Sigmoid colon (tissue), 7 donors: ENCODE data around the gene CHMP2A. TPM values are rescaled to one million over a fixed set of nuclear protein-coding genes. Genes with fewer than 3 reads are reported as not detected.

Experiments used
- DNase-seq: peaks from one replicate; pipeline ENCODE4 v3.0.0-alpha.2; 2019
- H3K27ac ChIP-seq, 4 donors: fragments of 200-600 bp; sonication (generic); one replicate each; pipeline ENCODE4 v1.5.1; 2016 to 2019; ENCODE audit warnings: mild to moderate bottlenecking in 1 of 4
- H3K27me3 ChIP-seq, 3 donors: fragments of 200-600 bp; sonication (generic); one replicate each; pipeline ENCODE4 v1.5.1; 2019; ENCODE audit warnings: mild to moderate bottlenecking in 1 of 3
- H3K36me3 ChIP-seq, 4 donors: fragments of 200-600 bp; sonication (generic); one replicate each; pipeline ENCODE4 v1.5.1; 2016 to 2019
- H3K4me1 ChIP-seq, 4 donors: fragments of 200-600 bp; sonication (generic); one replicate each; pipeline ENCODE4 v1.5.1; 2017 to 2019
- H3K4me3 ChIP-seq, 4 donors: fragments of 200-600 bp; sonication (generic); one replicate each; pipeline ENCODE4 v1.5.1; 2017 to 2019; ENCODE audit warnings: mild to moderate bottlenecking in 2 of 4, moderate library complexity in 1 of 4
- H3K9me3 ChIP-seq, 4 donors: fragments of 200-600 bp in 3 of 4; sonication (generic) in 3 of 4; one replicate each; pipeline versions ENCODE4 v1.5.1 to v1.6.1; 2013 to 2019
- CTCF ChIP-seq, 4 experiments: fragments of 450-650 bp in 3 of 4; fragments of 200-600 bp in 1 of 4; IDR thresholded peaks; one replicate each; pipeline ENCODE4 v1.5.1; 2016 to 2019; ENCODE audit warnings: antibody characterized with exemption in 4 of 4, mild to moderate bottlenecking in 3 of 4, moderate library complexity in 2 of 4
- EP300 ChIP-seq, 4 donors: sonication (generic); formaldehyde crosslinking; IDR thresholded peaks; one replicate each; pipeline ENCODE4 v1.6.1; 2017; ENCODE audit warnings: antibody characterized with exemption in 4 of 4
- POLR2A ChIP-seq, 2 donors: fragments of 450-650 bp; IDR thresholded peaks; one replicate each; pipeline ENCODE4 v1.6.1; 2016; ENCODE audit warnings: antibody characterized with exemption in 2 of 2, mild to moderate bottlenecking in 2 of 2, moderate library complexity in 2 of 2
- POLR2AphosphoS5 ChIP-seq, 4 donors: sonication (generic); formaldehyde crosslinking; IDR thresholded peaks; one replicate each; pipeline ENCODE4 v1.6.1; 2017; ENCODE audit warnings: antibody characterized with exemption in 4 of 4
- WGBS, 2 donors: extraction: QIAGEN DNeasy Blood & Tissue Kit; methylation state at CpG; one replicate each; pipeline ENCODE4 v1.1.7; 2013; 5-methylcytosine and 5-hydroxymethylcytosine counted together
- intact Hi-C: fragments of 100-400 bp; cut with DNase I; formaldehyde crosslinking; loops from one replicate; pipeline ENCODE4 v1.15.1; 2023
- polyA plus RNA-seq, 3 donors: library from polyadenylated mRNA; stranded (reverse); fragments of 200-250 nt; gene quantifications; one replicate each; pipeline ENCODE4 v1.2.3, GENCODE V29; 2013
- total RNA-seq, 4 donors: library from RNA; depleted of rRNA; stranded (reverse); fragments of >200 nt; gene quantifications; one replicate each; pipeline ENCODE4 v1.1.0, GENCODE V29; 2016
- donor health status: healthy with polysubstance abuse.
- donor health status: Bipolar disorder and iron deficiency.
- donor health status: healthy.

Gene CHMP2A
- total and polyA plus RNA-seq, 7 donors, result 101 to 372 (median 144) TPM

GRCh38 chr19:58538257-58539168, 16.4 kb downstream of the CHMP2A start:
- intact Hi-C loops, result no loop called here
- Histone ChIP-seq H3K4me3 (peak overlapping the region in 3 of 4 donors; percentile 11 to 27 (median 18)), H3K4me1 (peaks cover 0 to 16% (median 9%) of the 10 kb centered on the region in 4 donors), H3K9me3 (no peaks in the 10 kb centered on the region), H3K27ac (no peak overlapping the region), H3K27me3 (peaks cover 8 to 33% (median 21%) of the 10 kb centered on the region in 3 donors), H3K36me3 (no peaks in the 10 kb centered on the region)
- TF ChIP-seq CTCF (IDR thresholded peaks at IDR 0.05), result no peak
- no peak for TF ChIP-seq POLR2A (IDR thresholded peaks at IDR 0.05)
- no peak for TF ChIP-seq EP300 (IDR thresholded peaks at IDR 0.05)
- no peak for TF ChIP-seq POLR2AphosphoS5 (IDR thresholded peaks at IDR 0.05)
- DNase-seq, result peak; percentile 62
- 2 to 5% methylated on average over 55 of the region's 55 CpGs for WGBS, 2 donors

GRCh38 chr19:58536852-58537798, 17.8 kb downstream of the CHMP2A start:
- intact Hi-C loops, result no loop called here

GRCh38 chr19:58535857-58536256, 19.0 kb downstream of the CHMP2A start:
- TF ChIP-seq POLR2AphosphoS5 (IDR thresholded peaks at IDR 0.05), result no peak
- TF ChIP-seq EP300 (IDR thresholded peaks at IDR 0.05), result no peak
- TF ChIP-seq CTCF (IDR thresholded peaks at IDR 0.05), result no peak
- no peak for TF ChIP-seq POLR2A (IDR thresholded peaks at IDR 0.05)
- intact Hi-C loops, result no loop called here

More at GRCh38 chr19:58536852-58537798, 17.8 kb downstream of the CHMP2A start:
- TF ChIP-seq POLR2AphosphoS5 (IDR thresholded peaks at IDR 0.05) (no peak), POLR2A (IDR thresholded peaks at IDR 0.05) (no peak), CTCF (IDR thresholded peaks at IDR 0.05) (no peak), EP300 (IDR thresholded peaks at IDR 0.05) (no peak)
- WGBS, 2 donors, result 93 to 95% methylated on average over 8 of the region's 8 CpGs
- Histone ChIP-seq H3K27me3 (peaks cover 8 to 37% (median 21%) of the 10 kb centered on the region in 3 donors), H3K4me3 (no peak overlapping the region), H3K9me3 (no peaks in the 10 kb centered on the region), H3K36me3 (no peaks in the 10 kb centered on the region), H3K4me1 (peaks cover 0 to 8% (median 6%) of the 10 kb centered on the region in 4 donors), H3K27ac (no peak overlapping the region)
- DNase-seq, result no peak

GRCh38 chr19:58531034-58531840, 23.7 kb downstream of the CHMP2A start:
- H3K4me1 ChIP-seq, result no peaks in the 10 kb centered on the region
- no peaks in the 10 kb centered on the region for H3K36me3 ChIP-seq
- no peak overlapping the region for H3K27ac ChIP-seq
- H3K27me3 ChIP-seq, result peaks cover 0 to 9% (median 0%) of the 10 kb centered on the region in 3 donors
- 34 to 61% methylated on average over 10 of the region's 10 CpGs for WGBS, 2 donors
- TF ChIP-seq POLR2A (IDR thresholded peaks at IDR 0.05), result no peak
- TF ChIP-seq EP300 (IDR thresholded peaks at IDR 0.05), result no peak
- TF ChIP-seq CTCF (IDR thresholded peaks at IDR 0.05), result no peak
- TF ChIP-seq POLR2AphosphoS5 (IDR thresholded peaks at IDR 0.05), result no peak
- DNase-seq, result no peak
- H3K9me3 ChIP-seq, result no peaks in the 10 kb centered on the region
- no peak overlapping the region for H3K4me3 ChIP-seq
- intact Hi-C loops, result no loop called here

More at GRCh38 chr19:58535857-58536256, 19.0 kb downstream of the CHMP2A start:
- Histone ChIP-seq H3K4me1 (peaks cover 0 to 8% (median 6%) of the 10 kb centered on the region in 4 donors), H3K9me3 (no peaks in the 10 kb centered on the region), H3K36me3 (no peaks in the 10 kb centered on the region), H3K27ac (no peak overlapping the region), H3K4me3 (no peak overlapping the region), H3K27me3 (peaks cover 8 to 42% (median 21%) of the 10 kb centered on the region in 3 donors)
- DNase-seq, result no peak
- WGBS, 2 donors, result 94 to 95% methylated on average over 3 of the region's 3 CpGs
